Lower leg skin (tissue), 3 donors: ENCODE results near the gene DTX4.

Source experiments
- POLR2A ChIP-seq, 2 donors: fragments of 450-650 bp; IDR thresholded peaks; one replicate each; pipeline ENCODE4 v1.6.1; 2016 to 2017; ENCODE audit warnings: antibody characterized with exemption in 2 of 2, mild to moderate bottlenecking in 1 of 2, moderate library complexity in 1 of 2
- TF ChIP-seq, protein P1 (sequence below), 3 donors: fragments of 450-650 bp; IDR thresholded peaks; one replicate each; pipeline ENCODE4 v1.5.1; 2016; ENCODE audit warnings: antibody characterized with exemption in 3 of 3, mild to moderate bottlenecking in 3 of 3, moderate library complexity in 2 of 3

DNA sequence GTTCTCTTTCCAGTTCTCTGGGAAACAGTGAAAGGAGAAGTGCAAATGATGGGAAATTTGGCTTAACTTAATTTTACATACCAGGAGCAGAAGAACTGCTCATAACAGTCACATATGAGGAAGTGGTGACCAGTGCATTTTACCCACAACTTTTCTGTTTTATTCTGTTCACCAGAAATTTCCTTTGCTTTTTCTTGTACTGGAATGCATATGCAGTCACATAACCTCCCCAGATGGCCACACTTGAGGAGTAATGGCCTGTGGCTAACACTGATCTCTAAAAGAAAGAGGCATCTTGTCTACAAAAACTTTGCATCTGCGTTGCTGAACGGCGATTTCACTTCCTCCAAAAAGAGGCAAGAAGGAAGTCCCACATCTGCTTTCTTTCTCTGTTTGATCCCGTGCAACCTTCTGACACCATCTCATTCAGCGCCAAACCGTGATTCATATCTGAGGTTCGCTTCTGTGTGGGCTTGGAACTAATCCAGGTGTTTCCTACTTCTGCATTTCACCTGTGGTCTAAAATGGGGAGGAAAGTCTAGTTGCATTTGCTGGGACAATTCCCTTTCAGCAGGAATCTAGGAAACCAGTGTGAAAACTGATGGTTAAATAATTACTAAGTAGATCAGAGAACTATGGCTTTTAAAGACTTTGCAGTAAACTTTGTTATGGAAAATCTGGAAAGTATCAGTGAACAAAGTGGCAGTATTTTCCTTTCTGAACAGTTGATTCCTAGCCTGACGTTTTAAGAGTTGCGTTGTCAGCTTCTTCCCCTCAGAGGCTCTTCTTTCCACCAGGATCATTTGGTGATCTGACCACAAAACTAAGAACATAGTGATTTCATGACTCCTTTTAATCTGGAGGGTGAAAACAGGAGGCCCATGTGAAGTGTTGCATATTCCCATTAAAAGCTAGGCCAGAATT is 45.0 kb downstream of the DTX4 start:
- TF ChIP-seq, protein P1, sequence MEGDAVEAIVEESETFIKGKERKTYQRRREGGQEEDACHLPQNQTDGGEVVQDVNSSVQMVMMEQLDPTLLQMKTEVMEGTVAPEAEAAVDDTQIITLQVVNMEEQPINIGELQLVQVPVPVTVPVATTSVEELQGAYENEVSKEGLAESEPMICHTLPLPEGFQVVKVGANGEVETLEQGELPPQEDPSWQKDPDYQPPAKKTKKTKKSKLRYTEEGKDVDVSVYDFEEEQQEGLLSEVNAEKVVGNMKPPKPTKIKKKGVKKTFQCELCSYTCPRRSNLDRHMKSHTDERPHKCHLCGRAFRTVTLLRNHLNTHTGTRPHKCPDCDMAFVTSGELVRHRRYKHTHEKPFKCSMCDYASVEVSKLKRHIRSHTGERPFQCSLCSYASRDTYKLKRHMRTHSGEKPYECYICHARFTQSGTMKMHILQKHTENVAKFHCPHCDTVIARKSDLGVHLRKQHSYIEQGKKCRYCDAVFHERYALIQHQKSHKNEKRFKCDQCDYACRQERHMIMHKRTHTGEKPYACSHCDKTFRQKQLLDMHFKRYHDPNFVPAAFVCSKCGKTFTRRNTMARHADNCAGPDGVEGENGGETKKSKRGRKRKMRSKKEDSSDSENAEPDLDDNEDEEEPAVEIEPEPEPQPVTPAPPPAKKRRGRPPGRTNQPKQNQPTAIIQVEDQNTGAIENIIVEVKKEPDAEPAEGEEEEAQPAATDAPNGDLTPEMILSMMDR (IDR thresholded peaks at IDR 0.05), result no peak
- no peak for TF ChIP-seq POLR2A (IDR thresholded peaks at IDR 0.05)
